Ovary (tissue), 3 donors: ENCODE data around the gene MLNR.

ENCODE experiments used
- CTCF ChIP-seq, 3 donors: fragments of 450-650 bp in 2 of 3; fragments of 200-600 bp in 1 of 3; IDR thresholded peaks; one replicate each; pipeline versions ENCODE4 v1.5.1 to v1.8.0; 2016 to 2022; ENCODE audit warnings: antibody characterized with exemption in 3 of 3, mild to moderate bottlenecking in 1 of 3
- EP300 ChIP-seq: sonication (generic); formaldehyde crosslinking; IDR thresholded peaks from one replicate; pipeline ENCODE4 v1.6.1; 2017; ENCODE audit warnings: antibody characterized with exemption
- POLR2A ChIP-seq: fragments of 450-650 bp; IDR thresholded peaks from one replicate; pipeline ENCODE4 v1.6.1; 2017; ENCODE audit warnings: antibody characterized with exemption, mild to moderate bottlenecking, moderate library complexity
- donor health status: DM: no; HTN: no; CAD: no.

- TF ChIP-seq CTCF (IDR thresholded peaks at IDR 0.05) (no peak), EP300 (no peak), POLR2A (no peak)
These were observed 5.3 kb downstream of the MLNR start for GRCh38 chr13:49225223-49226042.
